HCT116 (cell line): ENCODE measurements around the gene ORC6. TPM values are rescaled to one million over a fixed set of nuclear protein-coding genes. Genes with fewer than 3 reads are reported as not detected.

ENCODE experiments used
- ATAC-seq: fragments of 200-7000 bp; cut with Tn5 transposase; 2 replicates; pipeline ENCODE4 v1.9.1; 2020; ENCODE audit warnings: mild to moderate bottlenecking, moderate library complexity
- BruUV-seq: library from RNA; stranded (reverse); fragments of 400-500 nt; replicated peaks from 2 replicates; lab custom pipeline; 2021; lab: Mats Ljungman, UMichigan
- CTCF ChIA-PET: fragments of 300-600 bp; sonication (Branson Sonifier 250); formaldehyde crosslinking; loops from one replicate; lab custom pipeline; 2021; ENCODE audit warnings: antibody characterized with exemption; lab: Charles Lee
- POLR2A ChIA-PET: fragments of 300-600, 350-600 bp; sonication (Branson Sonifier 250); formaldehyde crosslinking; loops from one replicate; lab custom pipeline; 2021; ENCODE audit warnings: antibody characterized with exemption; lab: Charles Lee
- RAD21 ChIA-PET, 2 experiments: fragments of 300-600 bp; sonication (Branson Sonifier 250); formaldehyde crosslinking; loops; one replicate each; lab custom pipeline; 2023; ENCODE audit warnings: low total read pairs in 2 of 2; ENCODE audit not compliant: uncharacterized antibody in 2 of 2, unreplicated experiment in 2 of 2, low non-redundant PET in 1 of 2; lab: Charles Lee
- DNase-seq: peaks from one replicate; pipeline ENCODE4 v3.0.0-alpha.2; 2010; ENCODE audit warnings: low read depth, low spot score
- H2AFZ ChIP-seq: fragments of 200-600 bp; shearing (Covaris generic), sonication (generic); 2 replicates; pipeline ENCODE4 v1.6.1; 2017; ENCODE audit warnings: low read depth, mixed run types, mixed read lengths, antibody characterized with exemption, low read length; ENCODE audit not compliant: poor library complexity, severe bottlenecking
- H3K27ac ChIP-seq: 2 replicates; pipeline ENCODE4 v1.5.1; 2012; ENCODE audit warnings: low read depth, low read length
- H3K27me3 ChIP-seq: fragments of 200-600 bp; sonication (generic); 2 replicates; pipeline ENCODE4 v1.6.1; 2016; ENCODE audit warnings: mixed run types, low read length, mixed read lengths; ENCODE audit not compliant: insufficient read depth
- H3K36me3 ChIP-seq, 2 experiments: fragments of 200-500 bp in 1 of 2; fragments of 200-600 bp in 1 of 2; sonication (Bioruptor generic) in 1 of 2; sonication (generic) in 1 of 2; 2 replicates each; pipeline versions ENCODE4 v1.5.1 to v1.6.1; 2014 to 2016; ENCODE audit warnings: low read length in 2 of 2, inconsistent platforms in 1 of 2, mixed read lengths in 1 of 2, mixed run types in 1 of 2; ENCODE audit not compliant: insufficient read depth in 2 of 2, control insufficient read depth in 1 of 2
- H3K4me1 ChIP-seq, 2 experiments: fragments of 200-600 bp in 1 of 2; sonication (generic) in 1 of 2; 2 replicates each; pipeline versions ENCODE4 v1.5.1 to v1.6.1; 2012 to 2017; ENCODE audit warnings: low read length in 2 of 2, inconsistent platforms in 1 of 2, mild to moderate bottlenecking in 1 of 2, mixed read lengths in 1 of 2, mixed run types in 1 of 2, moderate library complexity in 1 of 2; ENCODE audit not compliant: insufficient read depth in 2 of 2, control insufficient read depth in 1 of 2
- H3K4me2 ChIP-seq: fragments of 200-600 bp; sonication (generic); 2 replicates; pipeline ENCODE4 v1.6.1; 2017; ENCODE audit warnings: mixed run types, low read length, mixed read lengths
- H3K4me3 ChIP-seq, 2 experiments: fragments of 200-600 bp in 1 of 2; sonication (generic) in 1 of 2; replicated peaks in 1 of 2; 2 replicates each; pipeline ENCODE4 v1.5.1; 2011 to 2016; ENCODE audit warnings: low read length in 2 of 2, control low read depth in 1 of 2, low read depth in 1 of 2, mild to moderate bottlenecking in 1 of 2, mixed read lengths in 1 of 2, mixed run types in 1 of 2
- H3K79me2 ChIP-seq: fragments of 200-600 bp; sonication (generic); 2 replicates; pipeline ENCODE4 v1.6.1; 2017; ENCODE audit warnings: mild to moderate bottlenecking, mixed run types, low read length, moderate library complexity, mixed read lengths; ENCODE audit not compliant: insufficient read depth
- H3K9ac ChIP-seq: fragments of 200-600 bp; sonication (generic); 2 replicates; pipeline ENCODE4 v1.6.1; 2016; ENCODE audit warnings: low read length, mixed read lengths
- H3K9me2 ChIP-seq: fragments of 200-600 bp; sonication (generic), shearing (Covaris generic); 2 replicates; pipeline ENCODE4 v1.6.1; 2017; ENCODE audit warnings: mixed run types, mild to moderate bottlenecking, moderate library complexity; ENCODE audit not compliant: insufficient read depth
- H3K9me3 ChIP-seq, 2 experiments: fragments of 200-500 bp in 1 of 2; fragments of 200-600 bp in 1 of 2; sonication (Bioruptor generic) in 1 of 2; sonication (generic) in 1 of 2; 2 replicates each; pipeline ENCODE4 v1.6.1; 2014 to 2017; ENCODE audit warnings: low read length in 2 of 2, mixed read lengths in 2 of 2, inconsistent platforms in 1 of 2, low read depth in 1 of 2, mild to moderate bottlenecking in 1 of 2, mixed run types in 1 of 2, moderate library complexity in 1 of 2; ENCODE audit not compliant: control insufficient read depth in 1 of 2, insufficient read depth in 1 of 2
- H4K20me1 ChIP-seq: fragments of 200-600 bp; sonication (generic), shearing (Covaris generic); 2 replicates; pipeline ENCODE4 v1.6.1; 2017; ENCODE audit warnings: mixed run types, mild to moderate bottlenecking, moderate library complexity; ENCODE audit not compliant: insufficient read depth
- CBX3 ChIP-seq: IDR thresholded peaks from 2 replicates; pipeline ENCODE4 v1.6.1; 2012; ENCODE audit warnings: low read depth
- EGR1 ChIP-seq: IDR thresholded peaks from 2 replicates; pipeline ENCODE4 v1.6.1; 2012; ENCODE audit warnings: low read depth
- EZH2 ChIP-seq: fragments of 200-600 bp; sonication (generic); IDR thresholded peaks from 2 replicates; pipeline ENCODE4 v1.6.1; 2017; ENCODE audit warnings: antibody characterized with exemption, mixed run types
- JUND ChIP-seq: IDR thresholded peaks from 2 replicates; pipeline ENCODE4 v1.6.1; 2012
- POLR2A ChIP-seq: IDR thresholded peaks from 2 replicates; pipeline ENCODE4 v1.7.0; 2011; ENCODE audit warnings: borderline replicate concordance; ENCODE audit not compliant: insufficient read depth, insufficient read length; ENCODE audit errors: extremely low read depth
- POLR2AphosphoS5 ChIP-seq: IDR thresholded peaks from 2 replicates; pipeline ENCODE4 v1.6.1; 2011; ENCODE audit warnings: mild to moderate bottlenecking, low read depth, low read length, moderate library complexity
- SIN3A ChIP-seq: IDR thresholded peaks from 2 replicates; pipeline ENCODE4 v1.6.1; 2012; ENCODE audit warnings: low read depth
- ZFX ChIP-seq: fragments of 450-650 bp; IDR thresholded peaks from 2 replicates; pipeline ENCODE4 v1.6.1; 2017
- ZNF274 ChIP-seq: fragments of 200-500 bp; sonication (Bioruptor generic); IDR thresholded peaks from 2 replicates; pipeline ENCODE4 v1.6.1; 2014; ENCODE audit warnings: mild to moderate bottlenecking, low read depth, low read length, inconsistent platforms
- intact Hi-C: fragments of 100-400 bp; cut with micrococcal nuclease; formaldehyde crosslinking; loops from 2 replicates; pipeline ENCODE4 v1.10.0; 2022
- total RNA-seq: library from RNA; stranded (reverse); gene quantifications from one replicate; pipeline ENCODE4 v1.2.1, GENCODE V29; 2021; ENCODE audit not compliant: unreplicated experiment
- TF ChIP-seq, protein P1 (sequence below): IDR thresholded peaks from 2 replicates; pipeline ENCODE4 v1.6.1; 2012
- TF ChIP-seq, protein P2 (sequence below): IDR thresholded peaks from 2 replicates; pipeline ENCODE4 v1.6.1; 2012; ENCODE audit warnings: low read depth
- TF ChIP-seq, protein P3 (sequence below), 3 experiments: fragments of 200-600 bp in 1 of 3; sonication (generic) in 1 of 3; IDR thresholded peaks in 2 of 3; conservative IDR thresholded peaks in 1 of 3; 2 replicates each; pipeline ENCODE4 v1.5.1; 2012 to 2017; ENCODE audit warnings: low read depth in 2 of 3, low read length in 2 of 3, antibody characterized with exemption in 1 of 3, borderline replicate concordance in 1 of 3, control low read depth in 1 of 3, mild to moderate bottlenecking in 1 of 3, mixed read lengths in 1 of 3, mixed run types in 1 of 3, moderate library complexity in 1 of 3; ENCODE audit not compliant: insufficient read depth in 1 of 3

ORC6 gene
- total RNA-seq, 1 experiment from 2014 or later: 44.7 TPM

DNA sequence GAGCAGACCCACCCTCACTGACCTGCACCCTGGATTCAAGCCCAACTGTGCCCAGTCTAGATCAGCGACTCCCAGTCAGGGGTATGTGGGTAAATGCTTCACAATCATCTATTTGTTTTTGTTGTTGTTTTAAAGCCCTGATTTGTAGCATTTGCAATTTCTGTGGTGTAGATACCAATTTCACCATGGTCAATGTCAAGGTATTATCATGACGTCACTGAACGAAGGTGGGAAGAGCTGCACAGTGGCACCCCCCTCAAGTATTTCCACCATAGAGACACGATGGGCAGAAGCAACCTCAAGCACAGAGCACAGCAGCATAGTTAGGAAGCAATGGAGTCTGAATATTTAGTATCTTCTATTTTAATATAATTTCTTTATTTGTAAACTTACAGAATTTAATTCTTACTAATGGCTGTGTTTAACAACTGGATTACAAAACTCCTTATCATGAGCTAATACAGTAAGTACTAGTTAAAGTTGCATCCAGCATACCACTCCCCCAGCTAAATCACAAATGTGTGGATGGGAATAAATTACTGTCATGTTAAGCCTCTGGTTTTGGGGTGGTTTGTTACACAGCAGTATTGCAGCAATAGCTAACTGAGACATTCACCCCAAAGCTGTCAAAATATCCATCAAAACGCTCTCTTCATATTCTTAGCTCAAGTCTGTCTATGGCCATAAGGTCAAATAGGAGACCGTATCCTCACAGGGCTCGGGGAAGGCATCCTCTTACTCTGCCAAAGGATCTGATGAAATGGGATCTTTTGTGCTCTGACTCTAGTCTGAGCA is 25.5 kb downstream of the ORC6 start:
- Histone ChIP-seq H3K4me3 (no peak overlapping the region), H3K27me3 (no peaks in the 10 kb centered on the region), H3K9me2 (no peaks in the 10 kb centered on the region), H3K9me3 (no peaks in the 10 kb centered on the region), H3K9ac (no peak overlapping the region), H3K4me1 (no peaks in the 10 kb centered on the region), H4K20me1 (no peaks in the 10 kb centered on the region), H3K4me2 (no peak overlapping the region), H3K27ac (no peak overlapping the region), H2AFZ (no peak overlapping the region), H3K79me2 (no peaks in the 10 kb centered on the region), H3K36me3 (no peaks in the 10 kb centered on the region)
- POLR2A ChIA-PET: no interaction called here
- ATAC-seq: no peak
- intact Hi-C loops: no loop called here
- no peak for DNase-seq
- no peak for TF ChIP-seq CBX3
- TF ChIP-seq ZFX: no peak
- TF ChIP-seq EGR1: no peak
- TF ChIP-seq, protein P1, sequence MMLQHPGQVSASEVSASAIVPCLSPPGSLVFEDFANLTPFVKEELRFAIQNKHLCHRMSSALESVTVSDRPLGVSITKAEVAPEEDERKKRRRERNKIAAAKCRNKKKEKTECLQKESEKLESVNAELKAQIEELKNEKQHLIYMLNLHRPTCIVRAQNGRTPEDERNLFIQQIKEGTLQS: no peak
- TF ChIP-seq ZNF274: no peak
- TF ChIP-seq JUND: no peak
- RAD21 ChIA-PET: no interaction called here
- BruUV-seq: no TSS peak
- CTCF ChIA-PET: no interaction called here

DNA sequence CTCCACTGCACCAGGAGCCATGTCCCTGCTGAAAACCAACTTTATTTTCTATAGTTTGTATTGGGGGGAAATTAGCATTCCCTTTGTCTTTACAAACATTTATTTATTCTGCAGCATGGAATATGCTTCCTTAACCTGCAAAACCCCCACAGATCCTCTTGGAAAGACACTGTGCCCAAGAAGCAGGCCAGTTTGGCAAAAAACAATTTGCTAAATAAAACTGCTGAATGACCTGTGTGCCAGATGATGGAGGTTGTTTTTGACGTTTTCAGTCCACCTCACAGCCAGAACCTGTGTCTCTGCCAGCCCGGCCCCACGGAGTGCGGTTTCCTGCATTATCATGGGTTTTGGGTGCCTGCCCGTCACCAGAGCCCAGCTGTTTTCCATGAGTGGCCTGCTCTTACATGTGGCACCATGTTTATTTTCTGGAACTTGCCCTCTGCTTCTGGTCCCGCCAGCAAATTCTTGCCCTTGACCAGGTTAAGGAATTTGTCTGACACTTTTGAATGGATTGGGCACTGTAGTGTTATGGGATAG is 26.4 kb downstream of the ORC6 start:
- H3K9ac ChIP-seq: no peak overlapping the region
- no peak overlapping the region for H3K4me2 ChIP-seq
- no peak overlapping the region for H3K4me3 ChIP-seq
- no peaks in the 10 kb centered on the region for H3K36me3 ChIP-seq
- no peaks in the 10 kb centered on the region for H4K20me1 ChIP-seq
- DNase-seq: no peak
- no TSS peak for BruUV-seq
- no peak overlapping the region for H2AFZ ChIP-seq
- CTCF ChIA-PET: no interaction called here
- H3K9me3 ChIP-seq: no peaks in the 10 kb centered on the region
- H3K9me2 ChIP-seq: no peaks in the 10 kb centered on the region
- intact Hi-C loops: no loop called here
- POLR2A ChIA-PET: no interaction called here
- RAD21 ChIA-PET: no interaction called here
- ATAC-seq: no peak
- H3K4me1 ChIP-seq: no peaks in the 10 kb centered on the region
- no peak overlapping the region for H3K27ac ChIP-seq
- H3K27me3 ChIP-seq: no peaks in the 10 kb centered on the region
- no peaks in the 10 kb centered on the region for H3K79me2 ChIP-seq
- TF ChIP-seq, protein P2, sequence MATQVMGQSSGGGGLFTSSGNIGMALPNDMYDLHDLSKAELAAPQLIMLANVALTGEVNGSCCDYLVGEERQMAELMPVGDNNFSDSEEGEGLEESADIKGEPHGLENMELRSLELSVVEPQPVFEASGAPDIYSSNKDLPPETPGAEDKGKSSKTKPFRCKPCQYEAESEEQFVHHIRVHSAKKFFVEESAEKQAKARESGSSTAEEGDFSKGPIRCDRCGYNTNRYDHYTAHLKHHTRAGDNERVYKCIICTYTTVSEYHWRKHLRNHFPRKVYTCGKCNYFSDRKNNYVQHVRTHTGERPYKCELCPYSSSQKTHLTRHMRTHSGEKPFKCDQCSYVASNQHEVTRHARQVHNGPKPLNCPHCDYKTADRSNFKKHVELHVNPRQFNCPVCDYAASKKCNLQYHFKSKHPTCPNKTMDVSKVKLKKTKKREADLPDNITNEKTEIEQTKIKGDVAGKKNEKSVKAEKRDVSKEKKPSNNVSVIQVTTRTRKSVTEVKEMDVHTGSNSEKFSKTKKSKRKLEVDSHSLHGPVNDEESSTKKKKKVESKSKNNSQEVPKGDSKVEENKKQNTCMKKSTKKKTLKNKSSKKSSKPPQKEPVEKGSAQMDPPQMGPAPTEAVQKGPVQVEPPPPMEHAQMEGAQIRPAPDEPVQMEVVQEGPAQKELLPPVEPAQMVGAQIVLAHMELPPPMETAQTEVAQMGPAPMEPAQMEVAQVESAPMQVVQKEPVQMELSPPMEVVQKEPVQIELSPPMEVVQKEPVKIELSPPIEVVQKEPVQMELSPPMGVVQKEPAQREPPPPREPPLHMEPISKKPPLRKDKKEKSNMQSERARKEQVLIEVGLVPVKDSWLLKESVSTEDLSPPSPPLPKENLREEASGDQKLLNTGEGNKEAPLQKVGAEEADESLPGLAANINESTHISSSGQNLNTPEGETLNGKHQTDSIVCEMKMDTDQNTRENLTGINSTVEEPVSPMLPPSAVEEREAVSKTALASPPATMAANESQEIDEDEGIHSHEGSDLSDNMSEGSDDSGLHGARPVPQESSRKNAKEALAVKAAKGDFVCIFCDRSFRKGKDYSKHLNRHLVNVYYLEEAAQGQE: no peak
- TF ChIP-seq EZH2: no peak
- TF ChIP-seq POLR2A: no peak
- no peak for TF ChIP-seq POLR2AphosphoS5
- no peak for TF ChIP-seq SIN3A
- TF ChIP-seq, protein P1: no peak
- TF ChIP-seq JUND: no peak
- TF ChIP-seq, protein P3, sequence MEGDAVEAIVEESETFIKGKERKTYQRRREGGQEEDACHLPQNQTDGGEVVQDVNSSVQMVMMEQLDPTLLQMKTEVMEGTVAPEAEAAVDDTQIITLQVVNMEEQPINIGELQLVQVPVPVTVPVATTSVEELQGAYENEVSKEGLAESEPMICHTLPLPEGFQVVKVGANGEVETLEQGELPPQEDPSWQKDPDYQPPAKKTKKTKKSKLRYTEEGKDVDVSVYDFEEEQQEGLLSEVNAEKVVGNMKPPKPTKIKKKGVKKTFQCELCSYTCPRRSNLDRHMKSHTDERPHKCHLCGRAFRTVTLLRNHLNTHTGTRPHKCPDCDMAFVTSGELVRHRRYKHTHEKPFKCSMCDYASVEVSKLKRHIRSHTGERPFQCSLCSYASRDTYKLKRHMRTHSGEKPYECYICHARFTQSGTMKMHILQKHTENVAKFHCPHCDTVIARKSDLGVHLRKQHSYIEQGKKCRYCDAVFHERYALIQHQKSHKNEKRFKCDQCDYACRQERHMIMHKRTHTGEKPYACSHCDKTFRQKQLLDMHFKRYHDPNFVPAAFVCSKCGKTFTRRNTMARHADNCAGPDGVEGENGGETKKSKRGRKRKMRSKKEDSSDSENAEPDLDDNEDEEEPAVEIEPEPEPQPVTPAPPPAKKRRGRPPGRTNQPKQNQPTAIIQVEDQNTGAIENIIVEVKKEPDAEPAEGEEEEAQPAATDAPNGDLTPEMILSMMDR (IDR thresholded peaks at IDR 0.05 in 2 of 3, conservative IDR thresholded peaks at IDR 0.05 in 1 of 3; ENCODE audit: borderline replicate concordance in 1 of 3, insufficient read depth in 1 of 3, low read depth in 2 of 3, low read length in 2 of 3): no peak
